Gastrocnemius medialis (tissue), 4 donors: ENCODE data around the gene SEMA3C. TPM values are rescaled to one million over a fixed set of nuclear protein-coding genes. Genes with fewer than 3 reads are reported as not detected.

Source experiments
- ATAC-seq, 2 donors: fragments of 150-250 bp; one replicate each; pipeline ENCODE4 v1.9.1; 2016
- DNase-seq, 2 donors: peaks; one replicate each; pipeline ENCODE4 v3.0.0-alpha.2; 2019
- H3K27ac ChIP-seq, 4 donors: fragments of 200-600 bp; sonication (generic); 1 replicate in 1 of 4; 2 replicates in 3 of 4; pipeline ENCODE4 v1.5.1; 2016 to 2018; ENCODE audit warnings: mild to moderate bottlenecking in 2 of 4, moderate library complexity in 1 of 4
- H3K27me3 ChIP-seq, 3 donors: fragments of 200-600 bp; sonication (generic) in 2 of 3; 1 replicate in 1 of 3; 2 replicates in 2 of 3; pipeline versions ENCODE4 v1.5.1 to v1.6.0; 2016 to 2019; ENCODE audit warnings: mild to moderate bottlenecking in 1 of 3, moderate library complexity in 1 of 3
- H3K36me3 ChIP-seq, 2 donors: fragments of 200-600 bp; sonication (generic) in 1 of 2; one replicate each; pipeline ENCODE4 v1.5.1; 2017 to 2018
- H3K4me1 ChIP-seq, 2 donors: fragments of 200-600 bp; sonication (generic) in 1 of 2; one replicate each; pipeline ENCODE4 v1.5.1; 2016 to 2017; ENCODE audit warnings: mild to moderate bottlenecking in 2 of 2
- H3K4me3 ChIP-seq, 4 donors: fragments of 200-600 bp; sonication (generic) in 3 of 4; 1 replicate in 1 of 4; 2 replicates in 3 of 4; pipeline ENCODE4 v1.5.1; 2016 to 2019; ENCODE audit warnings: mild to moderate bottlenecking in 2 of 4
- H3K9me3 ChIP-seq, 3 donors: fragments of 200-600 bp; sonication (generic) in 2 of 3; 1 replicate in 1 of 3; 2 replicates in 2 of 3; pipeline ENCODE4 v1.5.1; 2016 to 2019
- CTCF ChIP-seq, 5 experiments: fragments of 450-650 bp in 3 of 5; fragments of 200-600 bp in 2 of 5; sonication (generic) in 2 of 5; IDR thresholded peaks in 4 of 5; conservative IDR thresholded peaks in 1 of 5; 1 replicate in 4 of 5; 2 replicates in 1 of 5; pipeline ENCODE4 v1.5.1; 2016 to 2019; ENCODE audit warnings: antibody characterized with exemption in 5 of 5, mild to moderate bottlenecking in 3 of 5, moderate library complexity in 3 of 5
- POLR2A ChIP-seq, 2 donors: fragments of 450-650 bp; IDR thresholded peaks; one replicate each; pipeline ENCODE4 v1.6.1; 2017; ENCODE audit warnings: antibody characterized with exemption in 2 of 2, mild to moderate bottlenecking in 2 of 2, moderate library complexity in 2 of 2
- in situ Hi-C, 4 donors: fragments of 200-750 bp; cut with MboI; loops; one replicate each; pipeline versions ENCODE4 v1.15.0 to v1.8.0; 2017; ENCODE audit warnings: low sequenced_read_pairs in 4 of 4
- intact Hi-C: fragments of 100-400 bp; cut with DNase I; formaldehyde crosslinking; loops from one replicate; pipeline ENCODE4 v1.15.1; 2023; ENCODE audit warnings: low total_unique reads
- total RNA-seq, 4 donors: library from RNA; depleted of rRNA; stranded (reverse); fragments of >200 nt; gene quantifications; one replicate each; pipeline versions ENCODE4 v1.1.0 to v1.2.3, GENCODE V29; 2016

The SEMA3C gene
- total RNA-seq, 4 donors from 2014 or later, result 5.4 to 58.5 (median 30.3) TPM

- Histone ChIP-seq H3K9me3 (no peaks in the 10 kb centered on the region), H3K4me3 (no peak overlapping the region), H3K27ac (no peak overlapping the region), H3K36me3 (no peaks in the 10 kb centered on the region), H3K4me1 (peaks cover 11 to 15% of the 10 kb centered on the region in 2 donors), H3K27me3 (no peaks in the 10 kb centered on the region)
- ATAC-seq (no peak), DNase-seq (no peak)
- intact Hi-C loops (no loop called here), in situ Hi-C loops (no loop called here)
- TF ChIP-seq POLR2A (IDR thresholded peaks at IDR 0.05), result no peak
- no peak for TF ChIP-seq CTCF (IDR thresholded peaks at IDR 0.05 in 4 of 5, conservative IDR thresholded peaks at IDR 0.05 in 1 of 5)
Observed at GRCh38 chr7:80896906-80897598, 21.8 kb downstream of the SEMA3C start.

GRCh38 chr7:80895056-80895455 is 23.8 kb downstream of the SEMA3C start:
- ATAC-seq, result no peak
- DNase-seq, result no peak
- Histone ChIP-seq H3K36me3 (no peaks in the 10 kb centered on the region), H3K27ac (no peak overlapping the region), H3K4me1 (peaks cover 12 to 14% of the 10 kb centered on the region in 2 donors), H3K9me3 (no peaks in the 10 kb centered on the region), H3K4me3 (no peak overlapping the region), H3K27me3 (no peaks in the 10 kb centered on the region)
- TF ChIP-seq CTCF (IDR thresholded peaks at IDR 0.05 in 4 of 5, conservative IDR thresholded peaks at IDR 0.05 in 1 of 5) (no peak), POLR2A (IDR thresholded peaks at IDR 0.05) (no peak)
- in situ Hi-C loops (no loop called here), intact Hi-C loops (no loop called here)

- no peak for ATAC-seq
- Histone ChIP-seq H3K27ac (peak overlapping the region in 1 of 4 donors; percentile 27), H3K9me3 (no peaks in the 10 kb centered on the region), H3K36me3 (no peaks in the 10 kb centered on the region), H3K27me3 (no peaks in the 10 kb centered on the region), H3K4me1 (peaks cover 12 to 14% of the 10 kb centered on the region in 2 donors), H3K4me3 (no peak overlapping the region)
- no peak for DNase-seq
- no peak for TF ChIP-seq POLR2A (IDR thresholded peaks at IDR 0.05)
- no peak for TF ChIP-seq CTCF (IDR thresholded peaks at IDR 0.05 in 4 of 5, conservative IDR thresholded peaks at IDR 0.05 in 1 of 5)
- intact Hi-C loops (no loop called here), in situ Hi-C loops (no loop called here)
Observed at GRCh38 chr7:80891259-80891544, 27.6 kb downstream of the SEMA3C start.

DNA sequence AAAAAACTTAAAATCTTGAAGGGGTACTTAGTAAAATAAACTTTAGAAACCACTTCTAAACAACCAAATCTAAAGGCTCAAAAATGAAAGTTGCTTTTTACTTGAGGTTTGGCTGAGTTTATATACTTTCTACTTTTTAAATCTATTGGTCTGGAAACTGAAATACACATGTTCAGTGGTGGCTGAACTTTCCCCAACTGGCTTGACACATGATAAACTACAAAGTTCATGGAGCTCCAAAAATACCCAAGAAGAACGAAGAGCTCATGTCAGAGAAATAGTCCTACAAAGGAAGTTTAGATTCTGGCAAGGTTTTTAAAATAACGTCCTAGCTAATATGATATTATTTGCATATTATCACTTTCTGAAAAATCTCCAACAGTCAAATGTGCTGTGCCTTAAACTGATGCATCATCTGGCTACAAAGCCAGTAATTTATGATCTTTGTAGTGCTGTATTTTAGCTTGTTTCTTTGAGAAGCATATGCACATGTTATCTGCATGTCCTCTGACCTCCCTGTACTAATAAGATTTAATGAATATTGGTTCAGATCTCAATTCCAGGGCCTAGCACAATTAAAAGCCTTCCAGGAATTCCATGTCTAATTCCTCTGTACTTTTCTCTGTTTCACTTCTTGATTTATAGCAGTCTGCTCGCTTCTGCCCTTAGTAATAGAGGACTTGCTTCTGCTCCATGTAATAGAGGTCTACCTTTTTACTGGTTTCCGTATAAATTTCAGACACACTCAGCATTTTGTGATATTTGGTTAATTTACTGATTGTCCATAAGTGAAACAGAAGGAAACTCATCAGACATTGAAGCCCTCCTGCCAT is 28.2 kb downstream of the SEMA3C start:
- intact Hi-C loops (no loop called here), in situ Hi-C loops (no loop called here)
- peak overlapping the region in 2 of 4 donors; percentile 4 to 27 for H3K27ac ChIP-seq
- peaks cover 12 to 14% of the 10 kb centered on the region in 2 donors for H3K4me1 ChIP-seq
- no peaks in the 10 kb centered on the region for H3K36me3 ChIP-seq
- no peaks in the 10 kb centered on the region for H3K9me3 ChIP-seq
- TF ChIP-seq POLR2A (IDR thresholded peaks at IDR 0.05) (no peak), CTCF (IDR thresholded peaks at IDR 0.05 in 4 of 5, conservative IDR thresholded peaks at IDR 0.05 in 1 of 5) (no peak)
- no peak for ATAC-seq
- H3K4me3 ChIP-seq, result no peak overlapping the region
- no peaks in the 10 kb centered on the region for H3K27me3 ChIP-seq
- no peak for DNase-seq
